ENCODE results near the gene RER1. TPM values are rescaled to one million over a fixed set of nuclear protein-coding genes. Genes with fewer than 3 reads are reported as not detected.

RER1 gene
- total RNA-seq, 1 donor from 2014 or later = 79.1 TPM

- no peak for TF ChIP-seq CTCF (IDR thresholded peaks at IDR 0.05; ENCODE audit: insufficient read depth, low read length, poor library complexity, severe bottlenecking)
- Histone ChIP-seq H3K4me3 (ENCODE audit: low read depth, low read length) (no peak overlapping the region), H3K27me3 (ENCODE audit: control insufficient read depth, insufficient read depth, low read length) (no peaks in the 10 kb centered on the region), H3K36me3 (ENCODE audit: control insufficient read depth, insufficient read depth, low read length) (peaks cover 3% of the 10 kb centered on the region)
- DNase-seq (ENCODE audit: low read depth) = no peak
Observed at GRCh38 chr1:2407166-2407990, 15.7 kb downstream of the RER1 start.

GRCh38 chr1:2407991-2408275, 16.3 kb downstream of the RER1 start:
- no peak for TF ChIP-seq CTCF (IDR thresholded peaks at IDR 0.05; ENCODE audit: insufficient read depth, low read length, poor library complexity, severe bottlenecking)

GRCh38 chr1:2408456-2408855, 16.8 kb downstream of the RER1 start:
- Histone ChIP-seq H3K27me3 (ENCODE audit: control insufficient read depth, insufficient read depth, low read length) (no peaks in the 10 kb centered on the region), H3K4me3 (ENCODE audit: low read depth, low read length) (no peak overlapping the region), H3K36me3 (ENCODE audit: control insufficient read depth, insufficient read depth, low read length) (peaks cover 3% of the 10 kb centered on the region)
- no peak for DNase-seq (ENCODE audit: low read depth)
- no peak for TF ChIP-seq CTCF (IDR thresholded peaks at IDR 0.05; ENCODE audit: insufficient read depth, low read length, poor library complexity, severe bottlenecking)

More at GRCh38 chr1:2407991-2408275, 16.3 kb downstream of the RER1 start:
- no peak for DNase-seq (ENCODE audit: low read depth)
- Histone ChIP-seq H3K27me3 (ENCODE audit: control insufficient read depth, insufficient read depth, low read length) (no peaks in the 10 kb centered on the region), H3K4me3 (ENCODE audit: low read depth, low read length) (no peak overlapping the region), H3K36me3 (ENCODE audit: control insufficient read depth, insufficient read depth, low read length) (peaks cover 3% of the 10 kb centered on the region)

GRCh38 chr1:2408859-2409276, 17.2 kb downstream of the RER1 start:
- DNase-seq (ENCODE audit: low read depth) = no peak
- H3K27me3 ChIP-seq (ENCODE audit: control insufficient read depth, insufficient read depth, low read length) = no peaks in the 10 kb centered on the region
- peaks cover 3% of the 10 kb centered on the region for H3K36me3 ChIP-seq (ENCODE audit: control insufficient read depth, insufficient read depth, low read length)
- H3K4me3 ChIP-seq (ENCODE audit: low read depth, low read length) = no peak overlapping the region
- TF ChIP-seq CTCF (IDR thresholded peaks at IDR 0.05; ENCODE audit: insufficient read depth, low read length, poor library complexity, severe bottlenecking) = no peak

GRCh38 chr1:2409745-2410144, 18.1 kb downstream of the RER1 start:
- no peak for TF ChIP-seq CTCF (IDR thresholded peaks at IDR 0.05; ENCODE audit: insufficient read depth, low read length, poor library complexity, severe bottlenecking)
- Histone ChIP-seq H3K36me3 (ENCODE audit: control insufficient read depth, insufficient read depth, low read length) (peaks cover 3% of the 10 kb centered on the region), H3K4me3 (ENCODE audit: low read depth, low read length) (no peak overlapping the region), H3K27me3 (ENCODE audit: control insufficient read depth, insufficient read depth, low read length) (no peaks in the 10 kb centered on the region)
- DNase-seq (ENCODE audit: low read depth) = no peak

Data from kidney epithelial cell (primary cell).